Measurements from ENCODE around the gene UBE2Q2.
"Not testable (repeated sequence)": the region's sequence is repeated elsewhere in the genome, so short reads cannot be mapped to it uniquely, and the experiment has no call there.

The UBE2Q2 gene

DNA sequence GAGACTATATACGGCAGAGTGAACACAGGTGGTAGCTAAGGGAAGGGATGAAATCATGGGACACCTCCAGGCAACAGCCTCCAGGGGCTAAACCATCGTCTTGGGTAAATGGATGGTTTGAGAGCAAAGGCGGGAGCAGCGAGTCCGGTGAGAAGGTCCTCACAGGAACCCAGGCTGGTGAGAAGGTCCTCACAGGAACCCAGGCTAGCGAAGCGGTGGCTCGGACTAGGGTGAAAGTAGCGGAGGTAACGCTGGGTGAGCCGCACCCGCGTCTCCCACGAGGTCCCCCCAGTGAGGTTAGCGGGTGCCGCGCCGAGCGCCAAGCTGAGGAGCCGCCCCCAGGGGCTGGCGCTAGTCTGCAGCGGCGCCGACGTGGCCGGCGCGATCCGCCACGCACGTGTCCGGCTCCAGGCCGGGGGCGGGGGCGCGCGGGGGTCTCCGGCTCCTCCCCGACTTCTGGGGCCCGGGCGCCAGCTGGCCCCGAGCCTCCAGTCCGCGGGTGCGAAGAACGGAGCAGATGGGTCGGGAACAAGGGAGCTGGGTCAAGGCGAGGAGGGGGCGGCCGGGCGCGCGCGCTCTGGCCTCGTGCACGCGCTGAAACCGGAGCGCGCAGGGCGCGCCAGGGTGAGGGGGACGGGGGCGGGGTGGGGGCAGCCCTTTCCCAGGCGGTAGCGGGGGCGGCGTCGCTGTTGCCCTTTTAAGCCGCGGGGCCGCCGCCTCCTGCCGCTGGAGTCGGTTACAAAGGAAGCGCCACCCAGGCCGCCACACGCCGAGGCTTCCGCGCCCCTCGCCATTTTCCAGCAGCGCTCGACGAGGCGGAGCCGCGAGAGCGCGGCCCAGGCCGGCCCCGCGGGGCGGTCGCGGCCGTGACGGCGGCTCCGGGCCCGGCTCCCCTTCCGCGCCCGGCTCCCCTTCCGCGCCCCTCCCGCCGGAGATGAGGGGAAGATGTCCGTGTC is at the start of gene UBE2Q2:
UBE2Q2 (plus strand) TSS at position 726 of the 956 bp plus-strand sequence; CDS start at position 946, 220 bp downstream.
- peak; percentile 58 for DNase-seq

DNA sequence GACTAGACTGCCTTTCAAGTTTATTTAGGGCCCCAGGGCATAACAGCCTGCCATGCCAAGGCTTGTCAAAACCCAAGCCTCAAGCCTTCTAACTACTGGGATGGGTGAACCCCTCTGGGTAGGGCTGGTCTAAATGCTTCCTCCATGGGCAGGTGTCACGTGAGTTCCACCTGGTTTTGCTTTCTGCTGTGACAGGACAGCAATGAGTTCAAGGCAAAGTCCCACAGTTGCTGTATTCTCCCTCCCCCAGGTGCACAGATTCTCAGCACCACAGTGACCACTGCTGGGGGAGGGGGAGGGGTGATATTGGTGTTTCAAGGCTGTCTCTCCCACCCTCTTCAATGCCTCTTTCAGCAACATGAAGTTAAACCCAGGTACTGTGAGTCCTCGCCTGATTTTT is 46.9 kb upstream of the UBE2Q2 start:
- DNase-seq, result no peak

DNA sequence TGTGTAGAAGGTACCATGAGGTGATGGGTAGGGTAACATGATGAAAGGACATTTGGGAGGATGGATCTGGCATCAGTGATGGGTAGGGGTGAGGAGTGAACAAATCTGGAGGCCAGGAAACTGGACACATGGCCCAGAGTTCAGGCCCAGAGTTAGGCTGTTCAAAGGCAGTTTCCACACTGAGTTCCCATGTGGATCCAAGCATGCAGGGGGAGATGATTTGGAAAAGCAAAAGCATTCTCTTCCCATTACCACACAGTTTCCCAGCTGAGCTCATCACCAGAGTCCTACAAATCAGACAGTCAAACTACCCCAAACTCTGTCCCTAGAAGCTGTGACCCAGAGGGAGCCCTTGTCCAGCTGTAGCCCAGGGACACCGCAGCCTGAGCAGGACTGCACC is 46.1 kb upstream of the UBE2Q2 start:
- DNase-seq, result not testable (repeated sequence)

DNA sequence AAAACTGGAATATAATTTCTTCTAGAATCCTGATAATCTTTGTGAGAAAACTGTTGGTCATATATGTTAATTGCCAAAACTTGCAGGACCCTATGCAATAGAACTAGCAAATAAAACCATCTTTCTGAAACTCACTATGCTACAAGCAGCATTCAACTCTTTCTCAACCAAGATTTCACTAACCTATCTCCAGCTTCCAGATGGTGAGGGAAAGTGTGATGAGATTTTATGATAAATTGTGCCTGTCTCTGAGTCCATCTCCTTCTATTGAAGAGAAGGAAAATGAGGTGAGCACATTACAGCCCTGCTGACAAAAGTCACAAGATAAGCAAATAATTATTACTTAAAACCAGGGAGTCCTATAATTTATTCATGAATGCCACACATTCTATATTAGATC is 44.1 kb upstream of the UBE2Q2 start:
- no peak for DNase-seq

DNA sequence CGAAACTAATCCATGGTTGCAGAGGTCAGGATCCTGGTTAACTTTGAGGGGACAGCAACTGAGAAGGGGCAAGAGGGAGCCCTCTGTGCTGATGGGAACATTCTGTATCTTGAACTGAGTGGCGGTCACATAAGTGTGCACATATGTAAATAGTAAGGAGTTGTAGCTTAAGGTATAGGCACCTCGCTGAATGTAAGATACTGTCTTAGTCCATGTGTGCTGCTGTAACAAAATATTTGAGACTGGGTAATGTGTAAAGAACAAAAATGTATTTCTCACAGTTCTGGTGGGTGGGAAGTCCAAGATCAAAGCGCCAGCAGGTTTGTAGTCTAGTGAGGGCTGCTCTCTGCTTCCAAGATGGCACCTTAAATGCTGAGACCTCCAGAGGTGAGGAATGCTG is 42.8 kb upstream of the UBE2Q2 start:
- DNase-seq, result not testable (repeated sequence)

DNA sequence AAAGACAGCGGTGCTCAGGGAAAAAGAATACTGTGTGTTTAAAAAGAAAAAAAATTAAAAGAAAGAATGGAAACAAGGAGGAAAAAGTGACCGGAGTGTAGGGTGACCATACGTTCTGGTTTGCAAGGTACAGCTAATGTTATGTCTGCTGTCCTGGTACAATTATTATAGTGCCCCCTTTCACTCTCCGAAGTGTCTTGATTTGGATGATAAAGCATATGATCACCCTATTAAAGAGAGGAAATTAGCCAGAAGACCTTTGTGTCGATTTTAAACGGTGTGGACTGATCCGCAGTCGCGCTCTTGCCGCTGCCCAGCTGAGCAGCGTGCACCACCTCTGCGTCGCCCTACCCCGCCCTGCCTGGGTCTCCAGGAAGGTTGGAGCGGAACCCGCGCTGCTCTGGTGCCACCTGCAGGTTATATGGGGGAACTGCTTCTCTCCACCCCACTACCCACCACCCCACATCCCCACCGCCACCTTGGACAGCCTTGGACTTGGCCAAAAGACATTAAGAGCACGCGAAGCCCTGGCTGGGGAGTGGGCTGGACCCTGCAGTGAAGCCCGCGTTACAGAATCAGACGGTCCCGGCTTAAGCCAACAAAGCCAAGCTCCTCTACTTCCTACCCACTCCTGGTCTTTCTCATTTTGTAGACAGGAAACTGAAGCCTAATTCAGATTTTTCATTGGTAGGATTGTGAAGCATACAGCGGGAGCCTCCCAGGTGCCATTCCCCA is 41.2 kb upstream of the UBE2Q2 start:
- DNase-seq, result peak; percentile 33

DNA sequence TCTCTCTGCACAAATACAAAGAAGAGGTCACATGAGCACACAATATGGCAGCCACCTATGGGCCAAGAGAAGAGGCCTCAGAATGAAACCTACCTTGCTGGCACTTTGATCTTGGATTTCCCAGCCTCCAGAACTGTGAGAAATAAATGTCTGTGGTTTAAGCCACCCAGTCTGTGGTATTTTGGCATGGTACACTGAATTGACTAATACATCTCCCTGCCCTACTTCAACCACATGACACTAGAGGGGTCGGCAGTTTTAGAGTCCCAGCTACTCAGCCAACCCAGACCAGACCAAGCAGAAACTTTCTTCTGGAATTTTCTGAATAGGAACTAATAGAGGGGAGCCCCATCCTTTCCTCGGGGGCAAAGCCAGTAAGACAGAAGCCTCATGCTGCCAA is 35.8 kb upstream of the UBE2Q2 start:
- DNase-seq, result not testable (repeated sequence)

DNA sequence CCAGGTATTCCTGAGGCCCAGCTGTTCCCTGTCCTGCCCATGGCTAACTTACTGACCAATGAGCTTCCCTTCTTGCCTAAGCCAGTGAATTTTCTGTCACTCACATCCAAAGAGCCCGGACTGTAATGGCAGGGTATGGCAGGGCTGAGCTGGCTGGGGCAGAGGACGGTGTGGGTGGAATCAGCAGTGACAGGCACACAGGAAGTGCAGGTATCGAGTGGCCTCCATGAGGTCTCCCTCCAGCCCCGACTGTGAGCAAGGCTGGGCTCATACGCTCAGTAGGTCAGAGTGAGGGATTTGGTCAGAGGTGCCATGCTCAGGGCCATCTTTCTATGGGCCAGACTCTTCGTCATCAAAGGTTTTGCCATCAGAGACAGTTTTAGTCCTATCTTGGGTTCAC is 35.2 kb upstream of the UBE2Q2 start:
- DNase-seq, result not testable (repeated sequence)

DNA sequence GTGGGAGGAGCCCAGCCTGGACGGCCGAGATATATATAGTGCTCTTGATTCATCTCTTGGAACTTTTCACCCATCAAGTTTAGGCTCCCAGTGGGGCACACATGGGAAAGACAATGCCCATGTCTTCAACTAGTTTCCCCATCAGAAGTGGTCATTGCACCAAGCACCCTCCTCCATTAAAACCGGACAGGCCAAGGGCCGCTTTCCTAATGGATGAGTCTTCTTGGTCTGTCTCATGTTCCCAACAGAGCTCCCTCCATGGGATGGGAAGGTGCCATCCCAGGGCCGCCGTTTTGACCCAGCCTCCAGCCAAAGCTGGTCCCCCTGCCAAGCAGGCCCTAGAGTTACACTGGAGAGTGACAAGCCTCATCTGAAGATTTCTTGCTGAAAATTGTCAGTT is 34.7 kb upstream of the UBE2Q2 start:
- DNase-seq, result no peak

DNA sequence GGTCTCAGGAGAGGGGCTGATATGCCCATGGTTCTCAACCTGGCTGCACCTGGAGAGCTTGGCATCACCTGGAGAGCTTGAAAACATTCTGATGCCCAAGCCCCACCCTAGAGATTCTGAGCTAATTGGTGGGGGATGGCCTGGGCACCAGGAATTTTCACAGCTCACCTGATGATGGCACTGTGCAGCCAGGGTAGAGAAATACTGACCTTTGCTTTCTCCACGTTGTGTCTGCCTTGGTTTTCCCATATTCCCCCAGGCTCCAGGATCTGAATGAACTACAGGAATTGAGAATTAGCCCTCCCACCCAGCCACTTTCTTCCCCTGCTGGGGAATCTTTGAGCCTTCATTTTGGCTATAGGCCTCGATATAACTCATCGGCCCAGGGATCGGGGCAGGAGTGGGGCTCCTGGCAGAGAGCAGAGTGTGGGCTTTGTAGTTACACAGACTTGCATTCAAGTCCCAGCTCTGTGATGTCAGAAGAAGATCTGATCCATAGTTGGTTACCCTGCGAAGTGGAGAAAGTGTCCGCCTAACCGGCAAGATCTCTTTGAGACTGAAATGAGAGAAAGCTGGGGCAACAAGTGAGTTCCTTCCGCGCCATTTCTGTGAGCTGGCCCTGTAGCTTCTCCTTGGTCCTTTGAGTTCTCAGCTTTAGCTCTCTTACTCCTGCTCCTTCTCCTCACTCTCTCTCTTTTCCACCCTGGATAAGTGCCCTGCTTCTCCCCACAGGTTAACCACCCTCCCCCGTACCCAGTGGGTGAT is 33.1 kb upstream of the UBE2Q2 start:
- DNase-seq, result no peak

DNA sequence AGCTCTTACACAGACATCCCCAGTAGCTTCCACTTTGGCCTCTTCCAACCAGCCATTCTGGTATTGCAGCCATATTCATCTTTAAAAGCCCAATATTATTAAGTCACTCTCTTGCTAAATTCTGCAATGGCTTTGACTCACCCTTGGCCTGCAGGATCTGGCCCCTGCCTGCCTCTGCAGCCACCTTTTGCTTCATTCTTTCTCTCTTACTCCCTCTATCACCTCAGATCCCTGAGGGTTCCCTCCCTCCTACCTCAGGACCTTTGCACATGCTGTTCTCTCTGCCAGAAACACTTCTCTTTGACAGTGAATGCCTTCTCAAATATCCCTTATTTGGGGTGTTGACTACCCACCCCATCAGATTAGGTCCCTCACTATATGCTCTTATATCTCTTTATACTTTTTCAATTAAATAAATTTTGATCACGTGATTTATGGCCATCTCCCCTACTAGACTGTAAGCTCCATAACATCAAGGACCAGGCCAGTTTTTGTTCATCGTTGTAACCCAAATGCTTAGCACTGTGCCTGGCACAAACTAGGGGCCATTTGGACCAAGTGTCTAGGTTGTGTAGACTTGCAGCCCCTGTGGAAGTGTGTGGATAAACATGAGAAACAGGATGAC is 32.3 kb upstream of the UBE2Q2 start:
- no peak for DNase-seq

DNA sequence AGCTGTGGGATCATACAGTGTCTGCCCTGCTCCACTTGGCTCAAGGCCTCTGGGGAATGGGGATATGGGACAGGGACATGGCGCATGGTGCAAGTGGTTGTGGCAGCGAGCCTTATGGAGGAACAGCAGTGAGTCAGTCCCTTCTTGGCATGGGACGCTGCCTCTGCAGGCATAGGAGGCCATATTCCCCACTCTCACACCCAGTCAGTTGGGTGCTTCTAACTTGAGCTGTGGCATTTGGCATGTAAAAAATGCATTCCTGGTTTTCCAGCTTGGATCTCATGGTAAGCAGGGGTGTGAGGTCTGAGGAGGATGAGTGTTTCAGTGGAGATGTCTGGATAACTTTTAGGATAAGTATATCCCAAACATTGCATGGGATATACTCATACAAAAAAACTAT is 31.6 kb upstream of the UBE2Q2 start:
- no peak for DNase-seq

DNA sequence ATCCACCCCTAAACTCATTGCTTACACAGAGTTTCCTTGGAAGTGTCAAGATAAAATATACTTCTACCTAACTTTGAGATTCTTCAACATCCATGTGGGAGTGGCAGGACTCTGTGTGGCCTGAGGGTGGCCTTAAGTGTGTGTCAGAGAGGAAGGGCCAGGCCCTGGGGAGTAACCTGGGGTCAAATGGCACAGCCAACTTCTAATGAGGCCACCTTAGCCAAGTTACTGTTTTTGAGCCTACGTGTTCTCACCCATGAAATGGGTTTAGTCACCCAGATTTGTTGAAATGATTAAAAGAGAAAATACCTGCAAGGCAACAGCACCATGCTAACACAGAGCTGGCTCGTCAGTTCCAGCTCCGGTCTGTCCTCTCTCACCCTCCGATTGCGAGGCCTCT is 28.5 kb upstream of the UBE2Q2 start:
- no peak for DNase-seq

DNA sequence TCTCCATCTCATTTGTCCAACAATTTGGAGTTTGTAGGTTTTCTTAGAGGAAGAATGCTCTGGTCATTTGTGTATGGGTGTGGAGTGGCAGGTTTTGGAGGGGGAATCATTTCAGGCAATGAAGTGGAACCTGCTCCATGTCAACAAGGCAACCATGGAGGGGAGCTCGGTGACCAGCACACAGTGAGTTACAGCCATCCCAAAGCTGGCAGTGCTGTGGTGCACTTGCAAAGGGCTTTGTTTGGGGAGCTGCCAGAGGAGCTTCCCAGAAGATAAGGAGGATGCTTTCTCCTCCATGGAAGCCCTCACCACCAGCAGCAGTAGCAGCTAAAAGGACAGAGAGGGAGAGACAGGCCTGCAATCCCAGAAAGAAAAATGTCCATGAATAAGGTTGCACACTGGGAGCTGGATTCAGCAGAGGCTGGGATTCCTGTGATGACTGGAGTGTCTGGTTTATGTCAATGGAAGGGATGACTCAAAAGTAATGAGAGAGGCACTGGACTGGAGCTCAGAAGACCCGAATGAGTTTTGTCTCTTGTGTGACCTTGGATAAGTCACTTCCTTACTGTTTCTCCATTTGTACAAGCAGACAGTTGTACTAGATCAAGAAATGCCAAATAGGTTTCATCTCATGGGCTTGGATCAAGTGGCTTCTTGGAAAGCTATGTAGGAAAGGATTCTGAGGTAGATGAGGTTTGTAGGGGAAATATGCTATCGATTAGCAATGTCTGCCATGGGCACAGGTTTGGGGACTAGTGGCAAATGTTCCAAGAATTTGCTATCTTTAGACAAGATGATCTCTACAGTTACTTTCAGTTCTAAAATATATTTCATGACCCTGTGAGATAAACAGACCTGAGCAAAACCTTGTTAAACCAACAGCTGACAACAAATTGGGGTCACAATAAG is 27.2 kb upstream of the UBE2Q2 start:
- no peak for DNase-seq

DNA sequence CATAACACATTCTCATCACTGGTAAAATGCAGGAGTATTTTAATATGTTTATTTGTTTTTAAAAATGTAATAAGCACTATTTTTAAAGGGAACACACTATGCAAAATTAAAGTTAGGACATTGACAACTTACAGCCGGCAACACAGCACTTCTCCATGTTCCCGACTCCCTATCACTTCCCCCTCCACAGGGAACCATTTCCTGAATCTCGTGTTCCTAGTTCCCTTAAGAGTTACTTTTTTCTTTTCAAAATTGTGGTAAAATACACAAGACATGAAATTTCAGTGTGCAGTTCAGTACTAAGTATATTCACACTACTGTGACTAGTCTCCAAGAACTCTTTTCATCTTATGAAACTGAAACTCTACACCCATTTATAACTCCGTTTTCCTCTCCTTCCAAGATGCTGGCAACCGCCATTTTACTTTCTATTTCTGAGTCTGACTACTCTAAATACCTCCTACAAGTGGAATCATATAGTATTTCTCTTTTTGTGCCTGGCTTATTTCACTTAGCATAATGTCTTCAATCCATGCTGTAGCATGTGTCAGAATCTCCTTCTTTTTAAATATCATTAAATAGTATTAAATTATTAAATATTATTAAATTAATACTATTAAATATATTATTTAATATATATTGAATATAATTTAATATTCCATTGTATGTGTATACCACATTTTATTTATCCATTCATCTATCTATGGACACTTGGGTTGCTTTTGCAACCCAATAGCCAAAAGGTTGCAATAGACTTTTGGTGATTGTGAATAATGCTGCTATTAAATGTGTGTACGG is 25.9 kb upstream of the UBE2Q2 start:
- no peak for DNase-seq

DNA sequence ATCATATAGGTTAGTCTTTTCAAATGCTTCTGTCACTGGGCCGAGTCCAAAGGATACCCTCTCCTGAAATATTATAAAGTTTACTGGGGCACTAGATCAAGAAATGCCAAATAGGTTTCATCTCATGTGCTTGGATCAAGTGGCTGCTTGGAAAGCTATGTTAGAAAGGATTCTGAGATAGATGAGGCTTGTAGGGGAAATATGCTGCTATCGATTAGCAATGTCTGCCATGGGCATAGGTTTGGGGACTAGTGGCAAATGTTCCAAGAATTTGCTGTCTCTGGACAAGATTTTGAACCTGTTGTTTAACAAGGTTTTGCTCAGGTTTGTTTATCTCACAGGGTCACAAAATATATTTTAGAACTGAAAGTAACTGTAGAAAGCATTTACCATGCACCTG is 23.0 kb upstream of the UBE2Q2 start:
- DNase-seq, result no peak

DNA sequence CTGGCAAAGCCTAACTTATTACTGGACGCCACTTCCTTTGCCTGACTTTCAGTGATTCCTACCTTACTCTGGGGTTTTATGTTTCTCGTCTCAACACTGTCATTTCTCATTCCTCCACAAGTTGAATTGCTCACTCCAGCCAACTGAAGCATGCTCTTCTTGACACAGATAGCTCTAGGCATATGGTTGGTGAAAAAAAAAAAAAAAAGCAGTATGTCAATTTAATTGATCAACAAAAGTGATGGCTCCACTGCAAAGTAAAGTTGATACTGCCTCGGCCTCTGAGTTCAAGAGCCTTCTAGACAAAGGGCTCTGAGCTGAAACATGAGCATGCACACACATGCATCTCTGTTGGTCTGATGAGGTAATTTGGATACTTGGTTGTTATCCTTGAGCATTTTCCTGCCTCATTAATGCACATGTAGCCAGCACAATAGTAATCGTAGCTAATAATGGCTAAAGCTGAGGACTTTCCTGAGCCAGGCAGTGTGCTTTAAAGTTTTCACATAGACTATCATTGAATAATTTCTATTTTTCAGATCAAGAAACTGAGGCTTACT is 21.4 kb upstream of the UBE2Q2 start:
- no peak for DNase-seq

DNA sequence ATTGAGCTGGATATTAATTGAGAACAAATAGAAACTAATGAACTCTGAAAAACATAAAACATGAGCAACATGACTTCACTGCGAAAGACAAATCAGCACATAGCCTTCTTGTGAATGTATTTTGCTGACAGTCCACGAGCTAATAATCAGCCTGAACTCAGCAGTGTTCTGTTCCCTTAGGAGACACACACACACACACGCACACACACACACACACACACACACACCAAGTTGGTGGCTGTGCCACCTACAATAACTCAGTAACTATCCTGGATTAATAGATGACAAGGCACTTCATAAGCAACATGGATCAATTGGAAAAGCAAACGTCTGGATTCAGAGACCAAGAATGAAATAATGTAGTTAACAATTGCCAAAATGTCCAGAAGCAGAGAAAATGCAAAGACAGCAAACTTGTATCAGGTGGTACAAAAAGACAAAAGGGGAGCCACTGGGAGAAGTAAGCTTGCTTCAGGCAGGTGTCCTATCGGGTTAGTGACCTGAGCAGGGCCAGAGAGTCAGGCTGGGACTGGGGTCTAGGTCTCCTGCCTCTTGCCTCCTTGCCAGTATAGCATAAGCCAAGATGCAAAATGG is 20.5 kb upstream of the UBE2Q2 start:
- no peak for DNase-seq

DNA sequence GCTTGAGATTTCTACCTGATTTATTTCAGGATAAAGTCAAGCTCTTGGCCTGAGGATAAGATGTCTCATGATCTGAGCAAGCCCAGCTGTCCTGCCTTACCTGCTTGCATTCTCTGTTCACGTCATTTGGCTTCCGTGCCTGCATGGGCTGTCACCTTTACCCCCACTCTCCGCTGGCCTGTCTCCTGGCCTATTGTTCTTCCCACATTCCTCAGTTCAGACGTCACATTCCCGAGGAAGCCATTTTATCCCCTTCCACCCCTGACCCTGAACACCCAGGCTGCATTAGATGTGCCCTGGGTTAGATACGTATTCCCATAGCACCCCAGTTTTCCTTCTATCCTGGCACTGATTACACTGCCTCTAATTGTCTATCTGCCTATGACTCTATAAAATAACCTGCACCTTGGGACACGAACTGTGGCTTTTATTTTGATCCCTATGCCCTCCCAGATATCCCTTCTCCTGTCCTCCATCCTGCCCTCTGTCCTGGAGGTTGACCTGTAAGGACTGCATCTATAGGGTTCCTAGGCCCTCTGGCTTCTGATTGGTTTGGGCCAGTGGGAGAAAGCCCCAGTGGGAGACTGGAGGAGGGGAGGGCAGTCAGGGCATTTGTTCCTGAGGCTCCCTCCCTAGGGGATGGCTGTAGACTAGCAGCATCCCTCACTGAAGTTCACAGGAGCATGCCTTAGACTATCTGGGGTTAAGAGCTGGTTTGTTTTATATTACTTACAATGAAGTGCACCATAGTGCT is 19.2 kb upstream of the UBE2Q2 start:
- DNase-seq, result no peak
